HG03159 (cell line): ENCODE results near the gene SESTD1.

Source experiments
- ATAC-seq: cut with Tn5 transposase; IDR thresholded peaks from one replicate; pipeline ENCODE4 v1.9.1; 2021; ENCODE audit warnings: mild to moderate bottlenecking, moderate library complexity; ENCODE audit not compliant: unreplicated experiment

SESTD1 gene

GRCh38 chr2:179193759-179194394 is 70.8 kb downstream of the SESTD1 start:
- no peak for ATAC-seq

GRCh38 chr2:179191110-179191509 is 73.5 kb downstream of the SESTD1 start:
- no peak for ATAC-seq

GRCh38 chr2:179186126-179186525 is 78.5 kb downstream of the SESTD1 start:
- no peak for ATAC-seq

GRCh38 chr2:179184610-179185009 is 80.0 kb downstream of the SESTD1 start:
- no peak for ATAC-seq

- peak; percentile 62 for ATAC-seq
These were observed 83.6 kb downstream of the SESTD1 start for GRCh38 chr2:179181002-179181401.

GRCh38 chr2:179180242-179180641 is 84.4 kb downstream of the SESTD1 start:
- ATAC-seq = no peak

- no peak for ATAC-seq
These were observed 84.9 kb downstream of the SESTD1 start for GRCh38 chr2:179179719-179180118.

GRCh38 chr2:179177694-179178093 is 86.9 kb downstream of the SESTD1 start:
- no peak for ATAC-seq

GRCh38 chr2:179174240-179174639 is 90.4 kb downstream of the SESTD1 start:
- ATAC-seq = no peak

GRCh38 chr2:179172894-179173293 is 91.7 kb downstream of the SESTD1 start:
- ATAC-seq = no peak

GRCh38 chr2:179171371-179171770 is 93.3 kb downstream of the SESTD1 start:
- ATAC-seq = no peak

- ATAC-seq = no peak
These were observed 93.7 kb downstream of the SESTD1 start for GRCh38 chr2:179170901-179171300.

- no peak for ATAC-seq
These were observed 99.2 kb downstream of the SESTD1 start for GRCh38 chr2:179165356-179166000.

- ATAC-seq = no peak
These were observed 123.4 kb downstream of the SESTD1 start for GRCh38 chr2:179141206-179141605.

GRCh38 chr2:179140571-179140970 is 124.1 kb downstream of the SESTD1 start:
- ATAC-seq = no peak

GRCh38 chr2:179139506-179139905 is 125.1 kb downstream of the SESTD1 start:
- no peak for ATAC-seq

GRCh38 chr2:179137200-179137759 is 127.4 kb downstream of the SESTD1 start:
- no peak for ATAC-seq

GRCh38 chr2:179133016-179133415 is 131.6 kb downstream of the SESTD1 start:
- ATAC-seq = no peak

GRCh38 chr2:179132076-179132475 is 132.6 kb downstream of the SESTD1 start:
- no peak for ATAC-seq

- ATAC-seq = no peak
These were observed 134.1 kb downstream of the SESTD1 start for GRCh38 chr2:179130560-179130959.

- ATAC-seq = no peak
These were observed 134.9 kb downstream of the SESTD1 start for GRCh38 chr2:179129574-179130238.

GRCh38 chr2:179125404-179125803 is 139.2 kb downstream of the SESTD1 start:
- ATAC-seq = no peak
